Fibroblast of the aortic adventitia (primary cell): Measurements from ENCODE around the gene DLEC1. TPM values are rescaled to one million over a fixed set of nuclear protein-coding genes. Genes with fewer than 3 reads are reported as not detected.
A peak's percentile ranks its signal among the peaks of the same experiment; 100 is the strongest.
"Not testable (repeated sequence)": the region's sequence is repeated elsewhere in the genome, so short reads cannot be mapped to it uniquely, and the experiment has no call there.

Experiments
- DNase-seq: peaks from one replicate; pipeline ENCODE4 v3.0.0-alpha.2; 2010; ENCODE audit warnings: low read depth
- H3K4me3 ChIP-seq: 2 replicates; pipeline ENCODE4 v1.5.1; 2011; ENCODE audit warnings: low read depth, mild to moderate bottlenecking, control low read depth, low read length, moderate library complexity
- CTCF ChIP-seq: IDR thresholded peaks from 2 replicates; pipeline ENCODE4 v1.5.1; 2011; ENCODE audit warnings: mild to moderate bottlenecking, low read length, control low read depth, inconsistent platforms; ENCODE audit not compliant: insufficient read depth
- total RNA-seq: library from RNA; depleted of rRNA; stranded (reverse); fragments of >200 nt; gene quantifications from 2 replicates; pipeline ENCODE4 v1.2.3, GENCODE V29; 2012; ENCODE audit warnings: low replicate concordance

DLEC1 gene
- total RNA-seq, 1 donor, result 0.09 TPM

DNA sequence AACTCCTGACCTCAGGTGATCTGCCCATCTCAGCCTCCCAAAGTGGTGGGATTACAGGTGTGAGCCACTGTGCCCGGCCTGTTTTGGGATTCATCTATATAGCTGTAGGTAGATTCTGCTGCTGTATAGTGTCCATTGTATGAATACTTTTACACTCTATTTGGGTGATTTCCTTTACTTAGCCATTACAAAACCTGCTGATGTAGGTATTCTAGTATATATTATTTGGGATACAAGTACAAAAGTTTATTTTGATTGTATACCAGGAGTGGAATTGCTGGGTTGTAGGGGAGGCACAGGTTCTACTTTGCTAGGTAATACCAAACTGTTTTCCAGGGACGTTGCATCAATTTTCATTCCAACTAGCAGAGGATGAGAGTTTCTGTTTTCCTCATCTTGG is 116.8 kb downstream of the DLEC1 start:
- no peak overlapping the region for H3K4me3 ChIP-seq
- no peak for DNase-seq
- no peak for TF ChIP-seq CTCF

GRCh38 chr3:38157117-38157516 is 118.1 kb downstream of the DLEC1 start:
- no peak for DNase-seq
- no peak for TF ChIP-seq CTCF
- no peak overlapping the region for H3K4me3 ChIP-seq

- H3K4me3 ChIP-seq, result no peak overlapping the region
- no peak for TF ChIP-seq CTCF
- DNase-seq, result no peak
These were observed 118.6 kb downstream of the DLEC1 start for GRCh38 chr3:38157595-38157994.

GRCh38 chr3:38158472-38158871 is 119.5 kb downstream of the DLEC1 start:
- no peak overlapping the region for H3K4me3 ChIP-seq
- TF ChIP-seq CTCF, result no peak
- no peak for DNase-seq

- not testable (repeated sequence) for H3K4me3 ChIP-seq, DNase-seq
These were observed 121.7 kb downstream of the DLEC1 start for GRCh38 chr3:38160704-38161103.

GRCh38 chr3:38163117-38163840 is 124.3 kb downstream of the DLEC1 start:
- peak; percentile 12 for TF ChIP-seq CTCF
- H3K4me3 ChIP-seq, result no peak overlapping the region
- DNase-seq, result no peak

DNA sequence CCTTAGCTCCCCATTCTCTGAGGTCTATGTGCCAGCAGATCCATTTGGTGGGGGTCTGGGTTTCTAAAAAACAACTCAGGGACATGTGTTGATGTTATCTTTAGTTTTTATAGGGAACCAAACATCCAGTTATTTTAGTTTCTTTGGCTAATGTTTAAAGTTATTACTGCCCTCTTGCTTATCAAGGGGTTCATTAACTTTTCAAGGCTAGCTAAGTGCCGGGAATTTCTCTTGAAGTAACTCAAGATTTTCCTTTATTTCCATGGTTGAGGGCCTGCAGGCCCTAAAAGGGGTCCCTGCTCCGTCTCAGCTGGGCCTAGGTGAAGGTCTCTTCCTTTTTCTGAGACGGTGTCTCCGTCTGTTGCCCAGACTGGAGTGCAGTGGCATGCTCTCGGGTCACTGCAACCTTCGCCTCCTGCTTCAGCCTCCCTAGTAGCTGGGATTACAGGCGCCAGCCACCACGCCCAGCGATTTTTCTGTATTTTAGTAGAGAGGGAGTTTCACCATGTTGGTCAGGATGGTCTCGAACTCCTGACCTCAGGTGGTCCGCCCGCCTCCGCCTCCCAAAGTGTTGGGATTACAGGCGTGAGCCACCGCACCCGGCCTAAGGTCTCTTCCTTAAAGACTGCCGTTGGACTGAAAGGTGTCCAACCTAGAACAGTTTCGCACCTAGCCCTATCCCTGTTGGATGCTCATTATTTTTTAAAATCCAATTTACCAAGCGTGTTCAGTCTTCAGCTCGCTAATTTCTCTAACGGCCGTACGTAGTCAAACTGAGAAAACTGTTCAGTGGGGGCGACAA is 125.0 kb downstream of the DLEC1 start:
- H3K4me3 ChIP-seq, result peak overlapping the region; percentile 86
- TF ChIP-seq CTCF, result no peak
- no peak for DNase-seq
